ENCODE measurements around the gene C19orf85. TPM values are rescaled to one million over a fixed set of nuclear protein-coding genes. Genes with fewer than 3 reads are reported as not detected.

C19orf85 gene
- total and polyA plus RNA-seq, 4 donors, result not detected

- Histone ChIP-seq H3K4me1 (ENCODE audit: control insufficient read depth in 4 of 4, insufficient read depth in 4 of 4, low read length in 3 of 4) (peaks cover 0 to 3% (median 1%) of the 10 kb centered on the region in 4 donors), H3K4me3 (ENCODE audit: low read depth in 1 of 3, low read length in 3 of 3) (no peak within 1 kb of the TSS), H3K27ac (ENCODE audit: low read depth in 1 of 2, low read length in 2 of 2) (no peak within 1 kb of the TSS), H3K9ac (ENCODE audit: low read depth in 1 of 2, low read length in 2 of 2) (no peak within 1 kb of the TSS), H3K36me3 (ENCODE audit: control insufficient read depth in 4 of 4, insufficient read depth in 3 of 4, low read depth in 1 of 4, low read length in 3 of 4) (no peaks in the 10 kb centered on the region), H3K9me3 (ENCODE audit: control insufficient read depth in 4 of 4, low read length in 3 of 4) (peaks cover 0 to 2% (median 1%) of the 10 kb centered on the region in 4 donors), H3K27me3 (ENCODE audit: control insufficient read depth in 4 of 4, insufficient read depth in 4 of 4, low read length in 3 of 4) (peaks cover 11 to 18% (median 13%) of the 10 kb centered on the region in 4 donors)
- no peak for DNase-seq (ENCODE audit: low spot score)
- TF ChIP-seq NR2F2 (IDR thresholded peaks at IDR 0.05), result no peak
- TF ChIP-seq ZBTB33 (IDR thresholded peaks at IDR 0.05), result no peak
- TF ChIP-seq RAD21 (IDR thresholded peaks at IDR 0.05), result no peak
- TF ChIP-seq YY1 (IDR thresholded peaks at IDR 0.05), result no peak
- no peak for TF ChIP-seq ATF3 (IDR thresholded peaks at IDR 0.05)
- no peak for TF ChIP-seq JUND (IDR thresholded peaks at IDR 0.05)
- TF ChIP-seq HNF4A (conservative IDR thresholded peaks at IDR 0.05), result no peak
- TF ChIP-seq FOXA1 (IDR thresholded peaks at IDR 0.05), result no peak
- no peak for TF ChIP-seq HNF4G (IDR thresholded peaks at IDR 0.05)
- no peak for TF ChIP-seq GABPA (IDR thresholded peaks at IDR 0.05 in 1 of 2, conservative IDR thresholded peaks at IDR 0.05 in 1 of 2)
- no peak for TF ChIP-seq CTCF (IDR thresholded peaks at IDR 0.05; ENCODE audit: low read depth, low read length, missing input control)
- no peak for TF ChIP-seq FOXA2 (IDR thresholded peaks at IDR 0.05)
- TF ChIP-seq REST (IDR thresholded peaks at IDR 0.05), result no peak
- no peak for TF ChIP-seq RXRA (IDR thresholded peaks at IDR 0.05)
- no peak for TF ChIP-seq SP1 (IDR thresholded peaks at IDR 0.05)
- no peak for TF ChIP-seq TAF1 (conservative IDR thresholded peaks at IDR 0.05)
- TF ChIP-seq EGR1 (IDR thresholded peaks at IDR 0.05; ENCODE audit: low read depth in 2 of 2), result no peak
- WGBS, result 5% methylated on average over 43 of the region's 43 CpGs
Observed at GRCh38 chr19:55443045-55443823, 21.3 kb downstream of the C19orf85 start, which contains the start of gene SHISA7. TSS of gene SHISA7 (minus strand) at chr19:55443300. CDS start at chr19:55442863, 437 bp downstream.

Data from liver (tissue), 9 donors.